ENCODE results near the gene SPTA1.
"Not testable (repeated sequence)": the region's sequence is repeated elsewhere in the genome, so short reads cannot be mapped to it uniquely, and the experiment has no call there.

The SPTA1 gene

GRCh38 chr1:158686111-158687009 lies at the start of gene SPTA1:
Gene SPTA1, minus strand, starts transcription at chr1:158686715. Its CDS starts 198 bp downstream, at chr1:158686517.
- DNase-seq (ENCODE audit: low read depth in 2 of 2), result no peak

GRCh38 chr1:158735848-158736247 lies 49.3 kb upstream of the SPTA1 start:
- DNase-seq (ENCODE audit: low read depth in 2 of 2), result no peak

GRCh38 chr1:158732524-158732923 lies 46.0 kb upstream of the SPTA1 start:
- DNase-seq (ENCODE audit: low read depth in 2 of 2), result no peak

GRCh38 chr1:158731707-158732106 lies 45.2 kb upstream of the SPTA1 start:
- DNase-seq (ENCODE audit: low read depth in 2 of 2), result no peak

GRCh38 chr1:158730453-158730852 lies 43.9 kb upstream of the SPTA1 start:
- DNase-seq (ENCODE audit: low read depth in 2 of 2), result no peak

- DNase-seq (ENCODE audit: low read depth in 2 of 2), result no peak
Measured at GRCh38 chr1:158728510-158729225, 42.2 kb upstream of the SPTA1 start.

- no peak for DNase-seq (ENCODE audit: low read depth in 2 of 2)
Measured at GRCh38 chr1:158724442-158724841, 37.9 kb upstream of the SPTA1 start.

GRCh38 chr1:158720620-158721019 lies 34.1 kb upstream of the SPTA1 start, which contains the start of gene OR6K3:
Gene OR6K3, minus strand, starts transcription at chr1:158720720. Its CDS starts 2,605 bp downstream, at chr1:158718115.
- no peak for DNase-seq (ENCODE audit: low read depth in 2 of 2)

- DNase-seq (ENCODE audit: low read depth in 2 of 2), result no peak
Measured at GRCh38 chr1:158719664-158720063, 33.1 kb upstream of the SPTA1 start.

- no peak for DNase-seq (ENCODE audit: low read depth in 2 of 2)
Measured at GRCh38 chr1:158717344-158717743, 30.8 kb upstream of the SPTA1 start.

- DNase-seq (ENCODE audit: low read depth in 2 of 2), result no peak
Measured at GRCh38 chr1:158716335-158716734, 29.8 kb upstream of the SPTA1 start.

- no peak for DNase-seq (ENCODE audit: low read depth in 2 of 2)
Measured at GRCh38 chr1:158714754-158715153, 28.2 kb upstream of the SPTA1 start.

- DNase-seq (ENCODE audit: low read depth in 2 of 2), result no peak
Measured at GRCh38 chr1:158711098-158711497, 24.6 kb upstream of the SPTA1 start.

- DNase-seq (ENCODE audit: low read depth in 2 of 2), result no peak
Measured at GRCh38 chr1:158706096-158706495, 19.6 kb upstream of the SPTA1 start.

- no peak for DNase-seq (ENCODE audit: low read depth in 2 of 2)
Measured at GRCh38 chr1:158700552-158700951, 14.0 kb upstream of the SPTA1 start, which contains the start of gene OR6K2. Gene OR6K2, minus strand, starts transcription at chr1:158700652. Its CDS starts 0 bp downstream, at chr1:158700652.

- no peak for DNase-seq (ENCODE audit: low read depth in 2 of 2)
Measured at GRCh38 chr1:158694596-158694995, 8.1 kb upstream of the SPTA1 start.

GRCh38 chr1:158692356-158692755 lies 5.8 kb upstream of the SPTA1 start:
- no peak for DNase-seq (ENCODE audit: low read depth in 2 of 2)

- no peak for DNase-seq (ENCODE audit: low read depth in 2 of 2)
Measured at GRCh38 chr1:158691907-158692306, 5.4 kb upstream of the SPTA1 start.

GRCh38 chr1:158691149-158691548 lies 4.6 kb upstream of the SPTA1 start:
- not testable (repeated sequence) for DNase-seq (ENCODE audit: low read depth in 2 of 2)

GRCh38 chr1:158689875-158690274 lies 3.4 kb upstream of the SPTA1 start:
- no peak for DNase-seq (ENCODE audit: low read depth in 2 of 2)

GRCh38 chr1:158689110-158689509 lies 2.6 kb upstream of the SPTA1 start:
- DNase-seq (ENCODE audit: low read depth in 2 of 2), result no peak

GRCh38 chr1:158688343-158688742 lies 1.8 kb upstream of the SPTA1 start:
- DNase-seq (ENCODE audit: low read depth in 2 of 2), result not testable (repeated sequence)

GRCh38 chr1:158687037-158687436 lies 522 bp upstream of the SPTA1 start:
- DNase-seq (ENCODE audit: low read depth in 2 of 2), result no peak

Measured in stimulated activated CD4-positive, alpha-beta T cell treated with anti-CD3 and anti-CD28 coated beads, Interleukin-1b, Interleukin-23, amount 100 ng/mL, for 4 hours (primary cell).